Left hindlimb (tissue), 1 donor: ENCODE measurements around the gene PHACTR4.
"Not testable (repeated sequence)": the region's sequence is repeated elsewhere in the genome, so short reads cannot be mapped to it uniquely, and the experiment has no call there.

Experiments used
- DNase-seq: peaks from one replicate; pipeline ENCODE4 v3.0.0-alpha.2; 2018

PHACTR4 gene

DNA sequence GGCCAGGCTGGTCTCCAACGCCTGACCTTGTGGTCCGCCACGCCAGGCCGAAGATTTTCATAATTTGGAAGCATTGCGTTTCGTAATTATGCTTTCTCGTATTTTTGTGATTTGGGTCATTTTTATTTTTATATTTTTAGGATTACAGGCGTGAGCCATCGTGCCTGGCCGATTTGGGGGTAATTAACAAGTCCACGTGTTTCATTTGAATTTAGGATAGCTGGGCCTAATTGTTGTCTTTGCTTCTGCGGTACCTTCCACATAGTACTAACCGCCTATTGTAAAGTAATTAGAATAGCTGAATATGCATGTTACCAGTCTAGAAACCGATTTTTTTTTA, 137.3 kb downstream of the PHACTR4 start:
- DNase-seq: no peak

- no peak for DNase-seq
Measured at GRCh38 chr1:28507247-28507645, 137.7 kb downstream of the PHACTR4 start.

GRCh38 chr1:28507646-28508434, 138.3 kb downstream of the PHACTR4 start:
- no peak for DNase-seq

GRCh38 chr1:28508435-28508754, 138.9 kb downstream of the PHACTR4 start:
- DNase-seq: no peak

DNA sequence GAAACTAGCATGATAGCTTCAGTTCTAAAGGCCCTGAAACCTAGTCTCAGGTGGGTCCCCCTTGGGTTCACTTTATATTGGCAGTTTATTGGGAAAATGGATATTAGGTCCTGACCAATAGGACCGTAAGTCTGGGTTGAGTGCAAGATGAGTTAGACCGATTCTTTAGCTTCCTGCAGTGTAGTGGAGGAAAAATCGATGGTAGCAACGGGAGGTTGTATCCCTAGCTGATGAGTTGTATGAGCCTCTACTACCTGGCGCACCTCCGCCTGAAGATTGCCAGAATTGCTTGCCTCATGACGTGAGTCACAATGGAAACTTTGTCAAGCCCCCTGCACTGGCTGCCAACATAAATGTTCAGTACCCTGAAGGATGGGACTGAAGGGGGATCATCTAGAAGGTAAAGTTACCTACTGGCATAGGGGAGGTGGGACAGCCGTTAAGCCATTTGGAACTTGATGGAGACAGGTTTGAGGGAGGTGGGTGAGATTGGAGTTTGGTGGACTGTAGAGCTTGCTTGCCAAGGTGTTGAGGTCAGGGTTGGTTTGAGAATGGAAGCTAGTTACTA, 140.2 kb downstream of the PHACTR4 start:
- DNase-seq: no peak

- DNase-seq: no peak
Measured at GRCh38 chr1:28510273-28510969, 140.9 kb downstream of the PHACTR4 start.

- DNase-seq: no peak
Measured at GRCh38 chr1:28510970-28511440, 141.5 kb downstream of the PHACTR4 start.

GRCh38 chr1:28512058-28512611, 142.6 kb downstream of the PHACTR4 start:
- DNase-seq: no peak

DNA sequence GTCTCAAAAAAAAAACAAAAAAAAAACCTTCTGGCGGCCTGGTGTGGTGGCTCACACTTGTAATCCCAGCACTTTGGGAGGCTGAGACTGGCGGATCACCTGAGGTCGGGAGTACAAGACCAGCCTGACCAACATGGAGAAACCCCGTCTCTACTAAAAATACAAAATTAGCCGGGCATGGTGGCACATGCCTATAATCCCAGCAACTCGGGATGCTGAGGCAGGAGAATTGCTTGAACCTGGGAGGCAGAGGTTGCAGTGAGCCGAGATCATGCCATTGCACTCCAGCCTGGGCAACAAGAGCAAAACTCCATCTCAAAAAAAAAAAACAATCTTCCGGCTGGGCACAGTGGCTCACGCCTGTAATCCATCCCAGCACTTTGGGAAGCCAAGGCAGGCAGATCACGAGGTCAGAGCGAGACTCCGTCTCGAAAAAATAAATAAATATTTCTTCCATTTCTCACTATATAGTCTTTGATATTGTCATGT, 144.9 kb downstream of the PHACTR4 start:
- not testable (repeated sequence) for DNase-seq

- DNase-seq: no peak
Measured at GRCh38 chr1:28516518-28516956, 147.0 kb downstream of the PHACTR4 start.

DNA sequence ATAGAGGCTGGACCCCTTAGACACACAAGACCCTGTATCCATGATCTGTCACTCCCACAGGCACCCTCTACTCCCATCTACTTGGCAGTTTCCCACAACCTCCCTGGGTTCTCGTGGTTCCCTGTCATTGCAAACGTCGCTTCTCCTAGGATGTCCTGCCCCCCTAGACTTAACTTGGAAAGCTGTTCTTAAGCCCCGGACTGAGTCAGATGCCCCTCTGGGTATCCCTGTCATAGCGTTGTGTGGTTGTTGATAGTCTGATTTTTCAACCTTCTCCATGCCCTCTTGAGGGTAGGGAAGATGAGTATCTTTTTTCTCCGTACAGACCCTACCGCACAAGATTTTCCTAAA, 148.1 kb downstream of the PHACTR4 start:
- DNase-seq: no peak

- DNase-seq: peak; percentile 93
Measured at GRCh38 chr1:28518000-28518744, 148.6 kb downstream of the PHACTR4 start.

DNA sequence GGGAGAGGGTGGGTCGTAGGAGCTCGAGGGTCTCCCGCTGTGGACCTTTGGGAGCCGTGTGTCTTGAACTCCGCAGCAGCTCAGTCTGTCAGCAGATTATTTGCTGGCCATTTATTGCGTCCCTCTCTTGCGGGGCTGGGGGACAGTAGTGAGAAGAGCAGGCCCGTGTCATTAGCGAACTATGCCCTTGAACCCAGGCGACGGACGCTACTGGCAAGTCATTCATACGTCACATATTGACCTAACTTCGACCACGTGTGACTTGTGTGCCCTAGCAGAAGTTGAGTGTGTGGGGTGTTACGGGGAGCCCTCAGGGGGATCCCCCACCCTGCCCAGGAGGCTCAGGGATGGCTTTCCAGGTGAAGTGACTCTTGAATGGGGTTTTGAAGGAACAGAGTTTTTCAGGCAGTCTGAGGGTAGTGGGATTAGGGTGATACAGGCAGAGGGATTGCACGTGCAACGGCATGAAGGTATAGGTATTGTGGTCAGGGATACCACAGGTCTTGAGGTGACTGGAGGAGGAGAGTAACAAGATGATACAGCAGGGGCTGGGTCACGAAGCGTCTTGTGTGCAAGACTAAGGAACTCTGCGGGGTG, 149.3 kb downstream of the PHACTR4 start:
- no peak for DNase-seq

DNA sequence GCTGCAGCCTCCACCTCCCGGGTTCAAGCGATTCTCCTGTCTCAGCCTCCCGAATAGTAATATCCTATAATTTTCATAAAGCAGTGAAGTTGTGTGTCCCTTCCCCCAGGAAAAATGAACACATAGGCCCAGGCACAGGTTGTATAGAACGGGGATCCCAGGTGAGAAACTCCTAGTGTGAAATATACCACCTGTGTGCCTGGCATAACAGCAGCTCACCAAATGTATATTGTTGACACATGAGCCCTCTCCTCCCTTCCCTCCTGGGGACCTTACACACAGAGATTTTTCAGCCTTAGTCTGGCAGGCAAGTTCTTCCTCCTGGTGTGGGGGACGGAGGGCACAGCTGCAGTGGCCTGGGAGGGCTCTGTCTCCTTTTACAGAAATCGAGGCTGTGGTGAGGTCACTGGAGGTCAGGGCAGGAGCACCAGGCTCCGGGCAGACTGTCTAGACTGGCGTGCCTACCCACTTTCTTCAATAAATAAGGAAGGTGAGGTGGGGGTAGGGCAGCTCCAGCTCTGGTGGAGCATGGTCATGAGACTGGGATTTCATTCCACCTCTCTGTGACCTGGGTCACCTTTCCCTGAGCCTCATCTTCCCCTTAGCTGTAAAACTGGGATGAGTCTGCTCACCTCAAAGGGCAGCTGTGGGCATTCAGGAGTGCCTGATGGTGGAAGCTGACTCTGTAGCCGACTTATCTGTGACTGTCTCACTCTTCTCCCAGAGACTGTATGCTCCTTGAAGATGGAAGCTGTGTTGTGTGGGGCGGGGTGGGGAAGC, 150.6 kb downstream of the PHACTR4 start:
- DNase-seq: no peak

GRCh38 chr1:28520796-28521195, 151.3 kb downstream of the PHACTR4 start:
- DNase-seq: not testable (repeated sequence)

DNA sequence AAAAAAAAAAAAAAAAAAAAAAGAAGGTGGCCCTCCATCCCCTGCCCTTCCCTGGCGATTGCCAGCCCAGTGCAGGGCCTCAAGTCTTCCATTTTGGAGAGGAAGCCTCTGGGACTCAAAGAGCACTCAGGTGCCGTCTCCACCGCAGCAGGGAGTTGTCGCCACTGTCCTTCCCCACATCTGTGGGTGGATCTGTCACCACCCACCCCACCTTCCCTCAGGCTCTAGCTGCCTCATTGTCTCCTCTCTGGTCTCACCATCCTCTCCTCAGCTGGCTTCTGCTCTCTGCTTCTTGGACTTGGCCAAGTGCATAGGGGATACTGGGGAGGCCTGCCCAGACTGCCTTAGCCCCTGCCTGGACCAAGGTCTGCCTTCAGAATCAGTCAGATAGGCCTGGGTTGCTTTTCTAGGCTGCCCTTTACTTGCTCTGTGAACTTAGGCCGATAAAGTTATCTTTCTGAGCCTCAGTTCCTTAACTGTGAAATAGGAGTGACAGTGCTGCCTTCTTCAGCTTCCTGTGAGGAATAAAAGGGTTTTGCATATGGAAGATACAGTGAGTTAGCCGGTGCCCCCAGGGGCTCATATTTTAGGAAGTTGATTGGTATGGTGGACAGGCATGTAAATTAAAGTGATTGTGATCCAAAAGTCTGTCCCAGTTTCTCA, 152.1 kb downstream of the PHACTR4 start:
- no peak for DNase-seq

- DNase-seq: not testable (repeated sequence)
Measured at GRCh38 chr1:28522537-28522936, 153.0 kb downstream of the PHACTR4 start.

- DNase-seq: not testable (repeated sequence)
Measured at GRCh38 chr1:28525002-28525642, 155.6 kb downstream of the PHACTR4 start.

GRCh38 chr1:28526886-28527285, 157.3 kb downstream of the PHACTR4 start:
- no peak for DNase-seq

- no peak for DNase-seq
Measured at GRCh38 chr1:28530456-28530855, 160.9 kb downstream of the PHACTR4 start.

DNA sequence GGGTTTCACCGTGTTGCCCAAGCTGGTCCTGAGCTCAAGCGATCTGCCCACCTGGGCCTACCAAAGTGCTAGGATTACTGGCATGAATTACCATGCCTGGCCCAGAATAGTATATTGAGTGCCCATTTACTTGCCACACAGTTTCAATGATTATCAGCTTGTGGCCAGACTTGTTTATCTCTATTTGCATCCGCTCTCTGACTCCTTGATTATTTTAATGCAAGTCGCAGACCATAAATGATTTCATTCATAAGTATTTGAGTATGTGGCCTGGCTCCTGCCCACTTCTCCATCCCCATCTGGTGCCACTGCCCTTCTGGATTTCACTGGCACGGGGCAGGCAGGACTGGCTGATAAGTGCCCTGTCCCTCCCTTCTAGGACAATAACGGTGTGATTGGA, 165.1 kb downstream of the PHACTR4 start:
- no peak for DNase-seq
